PC-3 (cell line): Measurements from ENCODE around the gene SDK1.

Experiments used
- EZH2 ChIP-seq: fragments of 300-600 bp; sonication (generic); IDR thresholded peaks from one replicate; pipeline ENCODE4 v1.6.1; 2017; ENCODE audit warnings: antibody characterized with exemption, mild to moderate bottlenecking, low read length; ENCODE audit not compliant: unreplicated experiment
- EZH2phosphoT487 ChIP-seq: fragments of 300-600 bp; sonication (generic); IDR thresholded peaks from 2 replicates; pipeline ENCODE4 v1.6.1; 2018; ENCODE audit warnings: mild to moderate bottlenecking, antibody characterized with exemption, low read length, borderline replicate concordance
- TF ChIP-seq, protein P1 (sequence below): fragments of 300-600 bp; sonication (generic); conservative IDR thresholded peaks from 2 replicates; pipeline ENCODE4 v1.5.1; 2017; ENCODE audit warnings: antibody characterized with exemption, low read depth, mild to moderate bottlenecking, low read length

DNA sequence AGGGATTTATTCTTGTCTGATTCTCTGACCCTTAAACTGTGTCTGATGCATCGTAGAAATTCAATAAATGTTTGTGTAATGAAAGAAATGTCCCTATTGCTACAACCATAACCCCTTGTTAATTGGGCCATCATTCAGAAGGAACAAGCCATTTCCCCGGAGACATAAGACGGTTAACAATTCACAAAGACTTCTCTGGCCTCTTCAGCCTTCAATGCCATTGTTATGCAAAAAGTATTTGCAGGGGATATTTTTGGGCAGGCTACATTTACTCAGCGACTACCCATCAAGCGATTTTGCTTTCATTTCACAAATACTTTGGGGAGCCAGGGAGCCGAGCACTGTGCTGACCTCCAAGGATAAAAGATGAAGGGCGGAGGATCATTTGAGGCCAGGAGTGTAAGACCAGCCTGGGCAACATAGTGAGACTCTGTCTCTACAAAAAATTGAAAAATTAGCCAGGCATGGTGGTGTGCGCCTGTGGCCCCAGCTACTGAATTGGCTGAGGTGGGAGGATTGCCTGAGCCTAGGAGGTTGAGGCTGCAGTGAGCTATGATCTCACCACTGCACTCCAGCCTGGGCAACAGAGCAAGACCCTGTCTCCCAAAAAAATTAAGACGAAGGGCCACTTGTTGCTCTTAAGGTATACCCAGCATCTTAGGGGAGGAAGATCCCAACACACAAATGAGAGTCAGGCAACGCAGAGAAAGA lies 20.0 kb upstream of the SDK1 start:
- TF ChIP-seq, protein P1, sequence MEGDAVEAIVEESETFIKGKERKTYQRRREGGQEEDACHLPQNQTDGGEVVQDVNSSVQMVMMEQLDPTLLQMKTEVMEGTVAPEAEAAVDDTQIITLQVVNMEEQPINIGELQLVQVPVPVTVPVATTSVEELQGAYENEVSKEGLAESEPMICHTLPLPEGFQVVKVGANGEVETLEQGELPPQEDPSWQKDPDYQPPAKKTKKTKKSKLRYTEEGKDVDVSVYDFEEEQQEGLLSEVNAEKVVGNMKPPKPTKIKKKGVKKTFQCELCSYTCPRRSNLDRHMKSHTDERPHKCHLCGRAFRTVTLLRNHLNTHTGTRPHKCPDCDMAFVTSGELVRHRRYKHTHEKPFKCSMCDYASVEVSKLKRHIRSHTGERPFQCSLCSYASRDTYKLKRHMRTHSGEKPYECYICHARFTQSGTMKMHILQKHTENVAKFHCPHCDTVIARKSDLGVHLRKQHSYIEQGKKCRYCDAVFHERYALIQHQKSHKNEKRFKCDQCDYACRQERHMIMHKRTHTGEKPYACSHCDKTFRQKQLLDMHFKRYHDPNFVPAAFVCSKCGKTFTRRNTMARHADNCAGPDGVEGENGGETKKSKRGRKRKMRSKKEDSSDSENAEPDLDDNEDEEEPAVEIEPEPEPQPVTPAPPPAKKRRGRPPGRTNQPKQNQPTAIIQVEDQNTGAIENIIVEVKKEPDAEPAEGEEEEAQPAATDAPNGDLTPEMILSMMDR, result no peak
- TF ChIP-seq EZH2, result no peak
- TF ChIP-seq EZH2phosphoT487, result no peak
